Liver (tissue), 9 donors: Measurements from ENCODE around the gene USP11. TPM values are rescaled to one million over a fixed set of nuclear protein-coding genes. Genes with fewer than 3 reads are reported as not detected.

Experiments used
- DNase-seq: peaks from one replicate; pipeline ENCODE4 v3.0.0-alpha.2; 2017; ENCODE audit warnings: low spot score
- H3K27ac ChIP-seq, 2 donors: one replicate each; pipeline ENCODE4 v1.7.0; 2013; ENCODE audit warnings: inconsistent platforms in 2 of 2, low read length in 2 of 2, control low read depth in 1 of 2, low read depth in 1 of 2, mild to moderate bottlenecking in 1 of 2
- H3K27me3 ChIP-seq, 4 donors: one replicate each; pipeline versions ENCODE4 v1.6.1 to v1.7.0; 2013; ENCODE audit warnings: low read length in 3 of 4, inconsistent platforms in 1 of 4, mild to moderate bottlenecking in 1 of 4, moderate library complexity in 1 of 4; ENCODE audit not compliant: control insufficient read depth in 4 of 4, insufficient read depth in 4 of 4
- H3K36me3 ChIP-seq, 4 donors: one replicate each; pipeline versions ENCODE4 v1.6.1 to v1.7.0; 2013; ENCODE audit warnings: low read length in 3 of 4, mild to moderate bottlenecking in 3 of 4, low read depth in 1 of 4, moderate library complexity in 1 of 4; ENCODE audit not compliant: control insufficient read depth in 4 of 4, insufficient read depth in 3 of 4
- H3K4me1 ChIP-seq, 4 donors: one replicate each; pipeline versions ENCODE4 v1.6.1 to v1.7.0; 2013; ENCODE audit warnings: low read length in 3 of 4, mild to moderate bottlenecking in 3 of 4, moderate library complexity in 1 of 4; ENCODE audit not compliant: control insufficient read depth in 4 of 4, insufficient read depth in 4 of 4
- H3K4me3 ChIP-seq, 3 donors: one replicate each; pipeline versions ENCODE4 v1.6.1 to v1.7.0; 2013; ENCODE audit warnings: low read length in 3 of 3, control low read depth in 1 of 3, low read depth in 1 of 3, mild to moderate bottlenecking in 1 of 3
- H3K9ac ChIP-seq, 2 donors: one replicate each; pipeline ENCODE4 v1.7.0; 2013; ENCODE audit warnings: low read length in 2 of 2, mild to moderate bottlenecking in 2 of 2, moderate library complexity in 2 of 2, control low read depth in 1 of 2, low read depth in 1 of 2
- H3K9me3 ChIP-seq, 4 donors: one replicate each; pipeline versions ENCODE4 v1.6.1 to v1.7.0; 2013; ENCODE audit warnings: low read length in 3 of 4; ENCODE audit not compliant: control insufficient read depth in 4 of 4
- FOXA1 ChIP-seq: IDR thresholded peaks from 2 replicates; pipeline ENCODE4 v1.6.1; 2016; ENCODE audit warnings: antibody characterized with exemption
- FOXA2 ChIP-seq: IDR thresholded peaks from 2 replicates; pipeline ENCODE4 v1.6.1; 2016; ENCODE audit warnings: antibody characterized with exemption
- GABPA ChIP-seq, 2 donors: IDR thresholded peaks in 1 of 2; conservative IDR thresholded peaks in 1 of 2; 2 replicates each; pipeline ENCODE4 v1.6.1; 2016; ENCODE audit warnings: antibody characterized with exemption in 2 of 2, mild to moderate bottlenecking in 1 of 2, moderate library complexity in 1 of 2
- JUND ChIP-seq, 2 donors: IDR thresholded peaks; 2 replicates each; pipeline ENCODE4 v1.6.1; 2016; ENCODE audit warnings: antibody characterized with exemption in 2 of 2
- RAD21 ChIP-seq, 2 donors: IDR thresholded peaks; 2 replicates each; pipeline ENCODE4 v1.6.1; 2016; ENCODE audit warnings: antibody characterized with exemption in 2 of 2, mild to moderate bottlenecking in 2 of 2
- TAF1 ChIP-seq: conservative IDR thresholded peaks from 2 replicates; pipeline ENCODE4 v1.6.1; 2016; ENCODE audit warnings: antibody characterized with exemption, mild to moderate bottlenecking
- YY1 ChIP-seq: IDR thresholded peaks from 2 replicates; pipeline ENCODE4 v1.6.1; 2016; ENCODE audit warnings: antibody characterized with exemption, mild to moderate bottlenecking
- ZBTB33 ChIP-seq: IDR thresholded peaks from 2 replicates; pipeline ENCODE4 v1.6.1; 2016; ENCODE audit warnings: antibody characterized with exemption
- WGBS: extraction: QIAGEN DNeasy Blood & Tissue Kit; methylation state at CpG from one replicate; pipeline ENCODE4 v1.1.7; 2013; 5-methylcytosine and 5-hydroxymethylcytosine counted together
- polyA plus RNA-seq, 2 donors: library from polyadenylated mRNA; stranded (reverse) in 1 of 2; unstranded in 1 of 2; fragments of 200-250 nt in 1 of 2; fragments of >200 nt in 1 of 2; fragmentation: Nextera tagmentation in 1 of 2; extraction: Ambion mirVana in 1 of 2; gene quantifications; one replicate each; pipeline versions ENCODE4 v1.2.1 to v1.2.3, GENCODE V29; 2013 to 2015
- total RNA-seq, 2 donors: library from RNA; depleted of rRNA; stranded (reverse); fragments of >200 nt; gene quantifications; one replicate each; pipeline ENCODE4 v1.2.3, GENCODE V29; 2014
- TF ChIP-seq, protein P1 (sequence below): IDR thresholded peaks from 2 replicates; pipeline ENCODE4 v1.6.1; 2016; ENCODE audit warnings: antibody characterized with exemption, mild to moderate bottlenecking
- TF ChIP-seq, protein P2 (sequence below): fragments of 150-350 bp; IDR thresholded peaks from 2 replicates; pipeline ENCODE4 v1.5.1; 2017; ENCODE audit warnings: improper control_type of control experiment, low read depth, low read length; ENCODE audit not compliant: missing input control
- donor health status: healthy.
- donor health status: healthy.
- donor health status: healthy.
- donor health status: healthy.
- donor health status: healthy.

Gene USP11
- total and polyA plus RNA-seq, 4 donors: 9.6 to 24.3 (median 11.1) TPM

DNA sequence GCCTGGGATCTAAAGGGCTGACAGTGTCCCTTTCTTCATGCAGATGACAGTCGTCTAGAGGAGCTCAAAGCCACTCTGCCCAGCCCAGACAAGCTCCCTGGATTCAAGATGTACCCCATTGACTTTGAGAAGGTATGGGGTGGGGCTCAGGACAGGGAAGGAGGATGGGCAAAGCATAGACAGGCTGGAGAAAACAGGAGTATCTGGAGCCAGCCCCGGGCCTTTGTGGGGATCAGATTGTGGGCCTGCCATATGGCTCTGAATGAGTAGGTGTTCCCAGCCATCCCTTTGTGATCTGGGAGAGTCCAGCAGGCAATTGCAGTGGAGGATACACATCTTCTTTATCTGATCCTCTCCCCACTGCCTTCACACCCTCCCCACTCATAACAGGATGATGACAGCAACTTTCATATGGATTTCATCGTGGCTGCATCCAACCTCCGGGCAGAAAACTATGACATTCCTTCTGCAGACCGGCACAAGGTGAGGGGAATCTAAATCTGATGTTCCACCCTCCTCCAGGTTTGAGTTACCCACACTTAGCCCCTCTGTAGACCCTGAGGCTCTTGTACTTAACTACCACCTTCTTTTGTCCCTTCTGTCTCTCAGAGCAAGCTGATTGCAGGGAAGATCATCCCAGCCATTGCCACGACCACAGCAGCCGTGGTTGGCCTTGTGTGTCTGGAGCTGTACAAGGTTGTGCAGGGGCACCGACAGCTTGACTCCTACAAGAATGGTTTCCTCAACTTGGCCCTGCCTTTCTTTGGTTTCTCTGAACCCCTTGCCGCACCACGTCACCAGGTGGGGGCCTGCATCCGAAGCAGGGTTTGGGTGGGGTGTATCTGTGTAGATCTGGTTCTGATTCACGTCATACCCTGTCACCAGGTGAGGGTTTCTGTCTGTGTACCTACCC lies 20.2 kb upstream of the USP11 start:
- 96% methylated on average over 12 of the region's 12 CpGs for WGBS
- Histone ChIP-seq H3K27ac (no peak overlapping the region), H3K36me3 (peaks cover 18 to 81% (median 50%) of the 10 kb centered on the region in 4 donors), H3K27me3 (no peaks in the 10 kb centered on the region), H3K9me3 (no peaks in the 10 kb centered on the region), H3K4me1 (peaks cover 0 to 14% (median 8%) of the 10 kb centered on the region in 4 donors), H3K4me3 (no peak overlapping the region), H3K9ac (no peak overlapping the region)
- TF ChIP-seq YY1 (no peak), ZBTB33 (no peak), TAF1 (no peak), FOXA1 (no peak)
- DNase-seq: no peak

DNA sequence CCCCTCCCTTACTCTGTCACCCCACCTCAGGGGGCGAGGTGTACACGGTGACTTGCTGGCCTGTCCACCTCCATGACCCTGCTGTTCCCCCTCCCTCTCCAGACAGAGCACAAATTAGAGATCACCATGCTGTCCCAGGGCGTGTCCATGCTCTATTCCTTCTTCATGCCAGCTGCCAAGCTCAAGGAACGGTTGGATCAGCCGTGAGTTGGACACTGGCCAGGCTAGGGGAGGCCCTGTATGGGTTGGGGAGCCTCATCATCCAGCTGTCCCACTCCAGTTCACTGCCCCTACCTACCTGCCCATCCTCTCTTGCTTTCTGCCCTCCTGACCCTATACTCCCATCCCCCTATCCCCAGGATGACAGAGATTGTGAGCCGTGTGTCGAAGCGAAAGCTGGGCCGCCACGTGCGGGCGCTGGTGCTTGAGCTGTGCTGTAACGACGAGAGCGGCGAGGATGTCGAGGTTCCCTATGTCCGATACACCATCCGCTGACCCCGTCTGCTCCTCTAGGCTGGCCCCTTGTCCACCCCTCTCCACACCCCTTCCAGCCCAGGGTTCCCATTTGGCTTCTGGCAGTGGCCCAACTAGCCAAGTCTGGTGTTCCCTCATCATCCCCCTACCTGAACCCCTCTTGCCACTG lies 18.3 kb upstream of the USP11 start:
- H3K9me3 ChIP-seq: no peaks in the 10 kb centered on the region
- H3K4me3 ChIP-seq: no peak overlapping the region
- 90% methylated on average over 20 of the region's 20 CpGs for WGBS
- DNase-seq: no peak
- no peak overlapping the region for H3K27ac ChIP-seq
- peaks cover 16 to 66% (median 42%) of the 10 kb centered on the region in 4 donors for H3K36me3 ChIP-seq
- no peaks in the 10 kb centered on the region for H3K27me3 ChIP-seq
- TF ChIP-seq GABPA (IDR thresholded peaks at IDR 0.05 in 1 of 2, conservative IDR thresholded peaks at IDR 0.05 in 1 of 2): no peak
- TF ChIP-seq FOXA1: no peak
- TF ChIP-seq YY1: no peak
- TF ChIP-seq, protein P1, sequence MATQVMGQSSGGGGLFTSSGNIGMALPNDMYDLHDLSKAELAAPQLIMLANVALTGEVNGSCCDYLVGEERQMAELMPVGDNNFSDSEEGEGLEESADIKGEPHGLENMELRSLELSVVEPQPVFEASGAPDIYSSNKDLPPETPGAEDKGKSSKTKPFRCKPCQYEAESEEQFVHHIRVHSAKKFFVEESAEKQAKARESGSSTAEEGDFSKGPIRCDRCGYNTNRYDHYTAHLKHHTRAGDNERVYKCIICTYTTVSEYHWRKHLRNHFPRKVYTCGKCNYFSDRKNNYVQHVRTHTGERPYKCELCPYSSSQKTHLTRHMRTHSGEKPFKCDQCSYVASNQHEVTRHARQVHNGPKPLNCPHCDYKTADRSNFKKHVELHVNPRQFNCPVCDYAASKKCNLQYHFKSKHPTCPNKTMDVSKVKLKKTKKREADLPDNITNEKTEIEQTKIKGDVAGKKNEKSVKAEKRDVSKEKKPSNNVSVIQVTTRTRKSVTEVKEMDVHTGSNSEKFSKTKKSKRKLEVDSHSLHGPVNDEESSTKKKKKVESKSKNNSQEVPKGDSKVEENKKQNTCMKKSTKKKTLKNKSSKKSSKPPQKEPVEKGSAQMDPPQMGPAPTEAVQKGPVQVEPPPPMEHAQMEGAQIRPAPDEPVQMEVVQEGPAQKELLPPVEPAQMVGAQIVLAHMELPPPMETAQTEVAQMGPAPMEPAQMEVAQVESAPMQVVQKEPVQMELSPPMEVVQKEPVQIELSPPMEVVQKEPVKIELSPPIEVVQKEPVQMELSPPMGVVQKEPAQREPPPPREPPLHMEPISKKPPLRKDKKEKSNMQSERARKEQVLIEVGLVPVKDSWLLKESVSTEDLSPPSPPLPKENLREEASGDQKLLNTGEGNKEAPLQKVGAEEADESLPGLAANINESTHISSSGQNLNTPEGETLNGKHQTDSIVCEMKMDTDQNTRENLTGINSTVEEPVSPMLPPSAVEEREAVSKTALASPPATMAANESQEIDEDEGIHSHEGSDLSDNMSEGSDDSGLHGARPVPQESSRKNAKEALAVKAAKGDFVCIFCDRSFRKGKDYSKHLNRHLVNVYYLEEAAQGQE: no peak
- no peak for TF ChIP-seq TAF1
- TF ChIP-seq, protein P2, sequence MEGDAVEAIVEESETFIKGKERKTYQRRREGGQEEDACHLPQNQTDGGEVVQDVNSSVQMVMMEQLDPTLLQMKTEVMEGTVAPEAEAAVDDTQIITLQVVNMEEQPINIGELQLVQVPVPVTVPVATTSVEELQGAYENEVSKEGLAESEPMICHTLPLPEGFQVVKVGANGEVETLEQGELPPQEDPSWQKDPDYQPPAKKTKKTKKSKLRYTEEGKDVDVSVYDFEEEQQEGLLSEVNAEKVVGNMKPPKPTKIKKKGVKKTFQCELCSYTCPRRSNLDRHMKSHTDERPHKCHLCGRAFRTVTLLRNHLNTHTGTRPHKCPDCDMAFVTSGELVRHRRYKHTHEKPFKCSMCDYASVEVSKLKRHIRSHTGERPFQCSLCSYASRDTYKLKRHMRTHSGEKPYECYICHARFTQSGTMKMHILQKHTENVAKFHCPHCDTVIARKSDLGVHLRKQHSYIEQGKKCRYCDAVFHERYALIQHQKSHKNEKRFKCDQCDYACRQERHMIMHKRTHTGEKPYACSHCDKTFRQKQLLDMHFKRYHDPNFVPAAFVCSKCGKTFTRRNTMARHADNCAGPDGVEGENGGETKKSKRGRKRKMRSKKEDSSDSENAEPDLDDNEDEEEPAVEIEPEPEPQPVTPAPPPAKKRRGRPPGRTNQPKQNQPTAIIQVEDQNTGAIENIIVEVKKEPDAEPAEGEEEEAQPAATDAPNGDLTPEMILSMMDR: no peak
- no peak for TF ChIP-seq JUND (IDR thresholded peaks at IDR 0.05)
- no peak for TF ChIP-seq FOXA2
- TF ChIP-seq RAD21 (IDR thresholded peaks at IDR 0.05): no peak
- H3K9ac ChIP-seq: no peak overlapping the region
- peaks cover 0 to 23% (median 14%) of the 10 kb centered on the region in 4 donors for H3K4me1 ChIP-seq
